ENCODE data around the gene PRL.

GRCh38 chr6:22254886-22255285 is 42.0 kb downstream of the PRL start:
- no peak for TF ChIP-seq SP1 (IDR thresholded peaks at IDR 0.05)
- TF ChIP-seq TARDBP (IDR thresholded peaks at IDR 0.05): no peak
- TF ChIP-seq FOXK2 (IDR thresholded peaks at IDR 0.05): no peak
- no peak for TF ChIP-seq FOXA1 (IDR thresholded peaks at IDR 0.05)
- TF ChIP-seq BHLHE40 (IDR thresholded peaks at IDR 0.05; ENCODE audit: borderline replicate concordance): no peak
- no peak for TF ChIP-seq LEF1 (IDR thresholded peaks at IDR 0.05; ENCODE audit: borderline replicate concordance)
- no peak for TF ChIP-seq ELF4 (IDR thresholded peaks at IDR 0.05)
- TF ChIP-seq ARNT (IDR thresholded peaks at IDR 0.05): no peak
- no peak for TF ChIP-seq CTBP1 (IDR thresholded peaks at IDR 0.05; ENCODE audit: borderline replicate concordance)
- TF ChIP-seq FOXM1 (IDR thresholded peaks at IDR 0.05; ENCODE audit: borderline replicate concordance): no peak
- TF ChIP-seq L3MBTL2 (conservative IDR thresholded peaks at IDR 0.05): no peak
- TF ChIP-seq HDGF (IDR thresholded peaks at IDR 0.05; ENCODE audit: borderline replicate concordance): no peak
- no peak for TF ChIP-seq PKNOX1 (IDR thresholded peaks at IDR 0.05)
- no peak for TF ChIP-seq ZNF384 (IDR thresholded peaks at IDR 0.05)
